Liver (tissue), 9 donors: Measurements from ENCODE around the gene RAB30. TPM values are rescaled to one million over a fixed set of nuclear protein-coding genes. Genes with fewer than 3 reads are reported as not detected.

Source experiments
- DNase-seq: peaks from one replicate; pipeline ENCODE4 v3.0.0-alpha.2; 2017; ENCODE audit warnings: low spot score
- H3K27ac ChIP-seq, 2 donors: one replicate each; pipeline ENCODE4 v1.7.0; 2013; ENCODE audit warnings: inconsistent platforms in 2 of 2, low read length in 2 of 2, control low read depth in 1 of 2, low read depth in 1 of 2, mild to moderate bottlenecking in 1 of 2
- H3K27me3 ChIP-seq, 4 donors: one replicate each; pipeline versions ENCODE4 v1.6.1 to v1.7.0; 2013; ENCODE audit warnings: low read length in 3 of 4, inconsistent platforms in 1 of 4, mild to moderate bottlenecking in 1 of 4, moderate library complexity in 1 of 4; ENCODE audit not compliant: control insufficient read depth in 4 of 4, insufficient read depth in 4 of 4
- H3K36me3 ChIP-seq, 4 donors: one replicate each; pipeline versions ENCODE4 v1.6.1 to v1.7.0; 2013; ENCODE audit warnings: low read length in 3 of 4, mild to moderate bottlenecking in 3 of 4, low read depth in 1 of 4, moderate library complexity in 1 of 4; ENCODE audit not compliant: control insufficient read depth in 4 of 4, insufficient read depth in 3 of 4
- H3K4me1 ChIP-seq, 4 donors: one replicate each; pipeline versions ENCODE4 v1.6.1 to v1.7.0; 2013; ENCODE audit warnings: low read length in 3 of 4, mild to moderate bottlenecking in 3 of 4, moderate library complexity in 1 of 4; ENCODE audit not compliant: control insufficient read depth in 4 of 4, insufficient read depth in 4 of 4
- H3K4me3 ChIP-seq, 3 donors: one replicate each; pipeline versions ENCODE4 v1.6.1 to v1.7.0; 2013; ENCODE audit warnings: low read length in 3 of 3, control low read depth in 1 of 3, low read depth in 1 of 3, mild to moderate bottlenecking in 1 of 3
- H3K9ac ChIP-seq, 2 donors: one replicate each; pipeline ENCODE4 v1.7.0; 2013; ENCODE audit warnings: low read length in 2 of 2, mild to moderate bottlenecking in 2 of 2, moderate library complexity in 2 of 2, control low read depth in 1 of 2, low read depth in 1 of 2
- H3K9me3 ChIP-seq, 4 donors: one replicate each; pipeline versions ENCODE4 v1.6.1 to v1.7.0; 2013; ENCODE audit warnings: low read length in 3 of 4; ENCODE audit not compliant: control insufficient read depth in 4 of 4
- EGR1 ChIP-seq, 2 donors: IDR thresholded peaks; 2 replicates each; pipeline ENCODE4 v1.6.1; 2016 to 2018; ENCODE audit warnings: antibody characterized with exemption in 2 of 2, low read depth in 2 of 2
- FOXA1 ChIP-seq: IDR thresholded peaks from 2 replicates; pipeline ENCODE4 v1.6.1; 2016; ENCODE audit warnings: antibody characterized with exemption
- HNF4G ChIP-seq: IDR thresholded peaks from 2 replicates; pipeline ENCODE4 v1.6.1; 2016; ENCODE audit warnings: antibody characterized with exemption
- NR2F2 ChIP-seq: IDR thresholded peaks from 2 replicates; pipeline ENCODE4 v1.6.1; 2016; ENCODE audit warnings: antibody characterized with exemption
- RXRA ChIP-seq, 2 donors: IDR thresholded peaks; 2 replicates each; pipeline ENCODE4 v1.6.1; 2017 to 2018; ENCODE audit warnings: antibody characterized with exemption in 2 of 2, mild to moderate bottlenecking in 1 of 2
- SP1 ChIP-seq: IDR thresholded peaks from 2 replicates; pipeline ENCODE4 v1.6.1; 2018; ENCODE audit warnings: antibody characterized with exemption, mild to moderate bottlenecking
- YY1 ChIP-seq: IDR thresholded peaks from 2 replicates; pipeline ENCODE4 v1.6.1; 2016; ENCODE audit warnings: antibody characterized with exemption, mild to moderate bottlenecking
- WGBS: extraction: QIAGEN DNeasy Blood & Tissue Kit; methylation state at CpG from one replicate; pipeline ENCODE4 v1.1.7; 2013; 5-methylcytosine and 5-hydroxymethylcytosine counted together
- polyA plus RNA-seq, 2 donors: library from polyadenylated mRNA; stranded (reverse) in 1 of 2; unstranded in 1 of 2; fragments of 200-250 nt in 1 of 2; fragments of >200 nt in 1 of 2; fragmentation: Nextera tagmentation in 1 of 2; extraction: Ambion mirVana in 1 of 2; gene quantifications; one replicate each; pipeline versions ENCODE4 v1.2.1 to v1.2.3, GENCODE V29; 2013 to 2015
- total RNA-seq, 2 donors: library from RNA; depleted of rRNA; stranded (reverse); fragments of >200 nt; gene quantifications; one replicate each; pipeline ENCODE4 v1.2.3, GENCODE V29; 2014
- TF ChIP-seq, protein P1 (sequence below): IDR thresholded peaks from 2 replicates; pipeline ENCODE4 v1.6.1; 2016; ENCODE audit warnings: antibody characterized with exemption
- TF ChIP-seq, protein P2 (sequence below): fragments of 150-350 bp; IDR thresholded peaks from 2 replicates; pipeline ENCODE4 v1.5.1; 2017; ENCODE audit warnings: improper control_type of control experiment, low read depth, low read length; ENCODE audit not compliant: missing input control
- TF ChIP-seq, protein P3 (sequence below): IDR thresholded peaks from 2 replicates; pipeline ENCODE4 v1.6.1; 2016; ENCODE audit warnings: antibody characterized with exemption, mild to moderate bottlenecking
- donor health status: healthy.
- donor health status: healthy.
- donor health status: healthy.
- donor health status: healthy.
- donor health status: healthy.

The RAB30 gene
- total and polyA plus RNA-seq, 4 donors: 2.4 to 5.4 (median 3.2) TPM

DNA sequence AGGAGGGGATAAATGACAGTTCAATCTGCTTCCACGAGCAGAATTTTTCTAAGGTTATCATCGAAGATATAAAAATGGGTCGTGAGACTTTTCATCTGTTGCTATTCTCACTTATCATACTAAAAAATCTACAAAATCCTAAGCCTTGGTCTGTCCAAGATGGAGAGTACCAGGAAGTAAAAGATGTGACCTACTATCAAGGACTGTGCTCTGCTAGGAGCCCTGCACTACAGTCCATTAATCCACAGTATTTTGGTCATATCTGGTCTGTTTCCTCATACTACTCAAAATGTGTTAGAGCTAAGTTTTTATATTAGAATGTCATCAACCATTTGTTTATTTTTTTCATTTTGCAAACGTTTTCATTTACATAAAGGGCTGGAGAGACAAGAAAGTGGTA is 90.8 kb downstream of the RAB30 start:
- Histone ChIP-seq H3K9ac (no peak overlapping the region), H3K9me3 (no peaks in the 10 kb centered on the region), H3K27ac (no peak overlapping the region), H3K4me1 (no peaks in the 10 kb centered on the region), H3K4me3 (no peak overlapping the region), H3K36me3 (peaks cover 0 to 7% (median 4%) of the 10 kb centered on the region in 4 donors), H3K27me3 (no peaks in the 10 kb centered on the region)
- WGBS: 89% methylated on average over 4 of the region's 4 CpGs
- TF ChIP-seq, protein P1, sequence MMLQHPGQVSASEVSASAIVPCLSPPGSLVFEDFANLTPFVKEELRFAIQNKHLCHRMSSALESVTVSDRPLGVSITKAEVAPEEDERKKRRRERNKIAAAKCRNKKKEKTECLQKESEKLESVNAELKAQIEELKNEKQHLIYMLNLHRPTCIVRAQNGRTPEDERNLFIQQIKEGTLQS: no peak
- TF ChIP-seq YY1 (no peak), EGR1 (IDR thresholded peaks at IDR 0.05; ENCODE audit: low read depth in 2 of 2) (no peak), FOXA1 (no peak), SP1 (no peak)
- TF ChIP-seq, protein P2, sequence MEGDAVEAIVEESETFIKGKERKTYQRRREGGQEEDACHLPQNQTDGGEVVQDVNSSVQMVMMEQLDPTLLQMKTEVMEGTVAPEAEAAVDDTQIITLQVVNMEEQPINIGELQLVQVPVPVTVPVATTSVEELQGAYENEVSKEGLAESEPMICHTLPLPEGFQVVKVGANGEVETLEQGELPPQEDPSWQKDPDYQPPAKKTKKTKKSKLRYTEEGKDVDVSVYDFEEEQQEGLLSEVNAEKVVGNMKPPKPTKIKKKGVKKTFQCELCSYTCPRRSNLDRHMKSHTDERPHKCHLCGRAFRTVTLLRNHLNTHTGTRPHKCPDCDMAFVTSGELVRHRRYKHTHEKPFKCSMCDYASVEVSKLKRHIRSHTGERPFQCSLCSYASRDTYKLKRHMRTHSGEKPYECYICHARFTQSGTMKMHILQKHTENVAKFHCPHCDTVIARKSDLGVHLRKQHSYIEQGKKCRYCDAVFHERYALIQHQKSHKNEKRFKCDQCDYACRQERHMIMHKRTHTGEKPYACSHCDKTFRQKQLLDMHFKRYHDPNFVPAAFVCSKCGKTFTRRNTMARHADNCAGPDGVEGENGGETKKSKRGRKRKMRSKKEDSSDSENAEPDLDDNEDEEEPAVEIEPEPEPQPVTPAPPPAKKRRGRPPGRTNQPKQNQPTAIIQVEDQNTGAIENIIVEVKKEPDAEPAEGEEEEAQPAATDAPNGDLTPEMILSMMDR: no peak
- TF ChIP-seq, protein P3, sequence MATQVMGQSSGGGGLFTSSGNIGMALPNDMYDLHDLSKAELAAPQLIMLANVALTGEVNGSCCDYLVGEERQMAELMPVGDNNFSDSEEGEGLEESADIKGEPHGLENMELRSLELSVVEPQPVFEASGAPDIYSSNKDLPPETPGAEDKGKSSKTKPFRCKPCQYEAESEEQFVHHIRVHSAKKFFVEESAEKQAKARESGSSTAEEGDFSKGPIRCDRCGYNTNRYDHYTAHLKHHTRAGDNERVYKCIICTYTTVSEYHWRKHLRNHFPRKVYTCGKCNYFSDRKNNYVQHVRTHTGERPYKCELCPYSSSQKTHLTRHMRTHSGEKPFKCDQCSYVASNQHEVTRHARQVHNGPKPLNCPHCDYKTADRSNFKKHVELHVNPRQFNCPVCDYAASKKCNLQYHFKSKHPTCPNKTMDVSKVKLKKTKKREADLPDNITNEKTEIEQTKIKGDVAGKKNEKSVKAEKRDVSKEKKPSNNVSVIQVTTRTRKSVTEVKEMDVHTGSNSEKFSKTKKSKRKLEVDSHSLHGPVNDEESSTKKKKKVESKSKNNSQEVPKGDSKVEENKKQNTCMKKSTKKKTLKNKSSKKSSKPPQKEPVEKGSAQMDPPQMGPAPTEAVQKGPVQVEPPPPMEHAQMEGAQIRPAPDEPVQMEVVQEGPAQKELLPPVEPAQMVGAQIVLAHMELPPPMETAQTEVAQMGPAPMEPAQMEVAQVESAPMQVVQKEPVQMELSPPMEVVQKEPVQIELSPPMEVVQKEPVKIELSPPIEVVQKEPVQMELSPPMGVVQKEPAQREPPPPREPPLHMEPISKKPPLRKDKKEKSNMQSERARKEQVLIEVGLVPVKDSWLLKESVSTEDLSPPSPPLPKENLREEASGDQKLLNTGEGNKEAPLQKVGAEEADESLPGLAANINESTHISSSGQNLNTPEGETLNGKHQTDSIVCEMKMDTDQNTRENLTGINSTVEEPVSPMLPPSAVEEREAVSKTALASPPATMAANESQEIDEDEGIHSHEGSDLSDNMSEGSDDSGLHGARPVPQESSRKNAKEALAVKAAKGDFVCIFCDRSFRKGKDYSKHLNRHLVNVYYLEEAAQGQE: no peak
- no peak for DNase-seq

DNA sequence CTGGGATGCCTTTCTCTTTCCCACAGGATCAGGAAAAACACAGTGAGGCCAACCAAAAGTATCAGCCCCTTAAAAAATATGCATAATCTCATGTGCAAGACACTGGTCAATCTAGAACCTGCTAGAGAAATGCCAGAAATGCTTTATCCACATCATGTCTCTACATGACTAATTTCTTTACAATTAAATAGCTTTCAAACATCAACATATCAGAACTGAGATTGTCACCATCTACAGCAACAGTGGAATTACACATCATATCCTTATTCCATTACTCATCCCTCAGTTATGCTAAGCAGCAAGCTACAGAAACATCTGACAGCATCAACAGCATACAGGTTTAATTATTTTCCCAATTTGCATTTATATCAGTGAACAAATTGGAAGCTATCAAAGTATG is 91.4 kb downstream of the RAB30 start:
- H3K27ac ChIP-seq: no peak overlapping the region

More for the DNA sequence above, 91.4 kb downstream of the RAB30 start:
- Histone ChIP-seq H3K9ac (no peak overlapping the region), H3K27me3 (no peaks in the 10 kb centered on the region), H3K4me3 (no peak overlapping the region), H3K9me3 (no peaks in the 10 kb centered on the region), H3K36me3 (peaks cover 0 to 6% (median 3%) of the 10 kb centered on the region in 4 donors), H3K4me1 (no peaks in the 10 kb centered on the region)
- DNase-seq: no peak
- TF ChIP-seq NR2F2: no peak
- TF ChIP-seq, protein P2: no peak
- TF ChIP-seq HNF4G: no peak
- no peak for TF ChIP-seq EGR1 (IDR thresholded peaks at IDR 0.05; ENCODE audit: low read depth in 2 of 2)
- no peak for TF ChIP-seq RXRA (IDR thresholded peaks at IDR 0.05)
- TF ChIP-seq, protein P3: no peak
